ENCODE results near the gene MDM1. TPM values are rescaled to one million over a fixed set of nuclear protein-coding genes. Genes with fewer than 3 reads are reported as not detected.

Gene MDM1
- total and polyA plus RNA-seq, 2 of the 13 experiments (the other 11 are each of a cell fraction or from before 2014, with no cell fraction given) = 4.6 to 15.2 TPM

GRCh38 chr12:68321140-68321539 lies 11.0 kb downstream of the MDM1 start (continued):
- TF ChIP-seq DPF2 (CRISPR knock-in tag; IDR thresholded peaks at IDR 0.05; ENCODE audit: borderline replicate concordance, low read depth) = no peak

- H3K4me1 ChIP-seq (ENCODE audit: insufficient read depth, low read length) = no peaks in the 10 kb centered on the region
- no peaks in the 10 kb centered on the region for H3K27me3 ChIP-seq (ENCODE audit: control insufficient read depth in 1 of 2, insufficient read depth in 2 of 2, low read length in 2 of 2)
- H4K20me1 ChIP-seq (ENCODE audit: insufficient read depth, low read length) = no peaks in the 10 kb centered on the region
- no peak overlapping the region for H3K4me3 ChIP-seq (replicated peaks in 1 of 3; ENCODE audit: insufficient read depth in 1 of 3, low read depth in 2 of 3, low read length in 3 of 3)
- H3K36me3 ChIP-seq (replicated peaks in 1 of 2; ENCODE audit: control insufficient read depth in 1 of 2, insufficient read depth in 2 of 2, low read length in 2 of 2) = peaks cover 0 to 2% of the 10 kb centered on the region in 2 experiments; a peak in 1 of 5 replicates
- no peak for ATAC-seq
- no peak overlapping the region for H2AFZ ChIP-seq (ENCODE audit: low read length)
- no peak overlapping the region for H3K9ac ChIP-seq (ENCODE audit: insufficient read depth, low read depth, low read length)
- no peaks in the 10 kb centered on the region for H3K9me3 ChIP-seq (ENCODE audit: low read length)
- ChIA-PET POLR2A (no interaction called here), CTCF (ENCODE audit: low intra/inter-chr PET ratio, low total read pairs) (no interaction called here)
- intact Hi-C loops (cut with micrococcal nuclease; ENCODE audit: unreplicated experiment) (no loop called here), in situ Hi-C loops (cut with HindIII; ENCODE audit: extremely low pct_ligation_motif_present, low pct_unique_long_range_greater_than_20kb) (loop anchor here (25.0 kb wide), 1 partner anchor 283 kb away; no protein-coding TSS in a partner anchor)
- H3K79me2 ChIP-seq (ENCODE audit: insufficient read depth, low read length) = no peaks in the 10 kb centered on the region
- no peak for DNase-seq (ENCODE audit: low spot score)
- BruUV-seq (replicated peaks) = no TSS peak
- H3K27ac ChIP-seq (ENCODE audit: extremely low read length, insufficient read depth, low read length) = no peak overlapping the region
- no peak for FAIRE-seq
- 97% methylated on average over 11 of the region's 11 CpGs for WGBS (ENCODE audit: low lambda C conversion rate)
- H3K4me2 ChIP-seq (ENCODE audit: low read depth, low read length) = no peak overlapping the region
- TF ChIP-seq ZNF503 (CRISPR knock-in tag; IDR thresholded peaks at IDR 0.05) (no peak), ZMAT3 (CRISPR knock-in tag; conservative IDR thresholded peaks at IDR 0.05) (no peak), KMT2B (CRISPR knock-in tag; IDR thresholded peaks at IDR 0.05) (no peak), HMG20A (CRISPR knock-in tag; IDR thresholded peaks at IDR 0.05; ENCODE audit: borderline replicate concordance) (no peak), NFKBIZ (CRISPR knock-in tag; IDR thresholded peaks at IDR 0.05) (no peak), ZBTB44 (CRISPR knock-in tag; IDR thresholded peaks at IDR 0.05) (no peak), LRRFIP1 (CRISPR knock-in tag; conservative IDR thresholded peaks at IDR 0.05) (no peak), THRA (CRISPR knock-in tag; IDR thresholded peaks at IDR 0.05; ENCODE audit: borderline replicate concordance) (no peak), ZBTB7B (CRISPR knock-in tag; IDR thresholded peaks at IDR 0.05) (no peak), SMAD3 (CRISPR knock-in tag; IDR thresholded peaks at IDR 0.05) (no peak), ZNF44 (CRISPR knock-in tag; IDR thresholded peaks at IDR 0.05) (no peak), ZNF121 (CRISPR knock-in tag; IDR thresholded peaks at IDR 0.05) (no peak), ZFP62 (CRISPR knock-in tag; IDR thresholded peaks at IDR 0.05) (no peak), ZNF567 (CRISPR knock-in tag; IDR thresholded peaks at IDR 0.05; ENCODE audit: borderline replicate concordance) (no peak), RBM22 (optimal IDR thresholded peaks at IDR 0.05; ENCODE audit: low read length) (no peak), ZNF441 (CRISPR knock-in tag; IDR thresholded peaks at IDR 0.05; ENCODE audit: borderline replicate concordance) (no peak)
Observed at GRCh38 chr12:68319988-68320623, 12.1 kb downstream of the MDM1 start.
